GM12801 (cell line): ENCODE measurements around the gene C11orf21.

Source experiments
- TF ChIP-seq, protein P1 (sequence below): IDR thresholded peaks from one replicate; pipeline ENCODE4 v1.5.1; 2011; ENCODE audit warnings: control low read depth; ENCODE audit not compliant: insufficient read length; ENCODE audit errors: extremely low read depth

Gene C11orf21

DNA sequence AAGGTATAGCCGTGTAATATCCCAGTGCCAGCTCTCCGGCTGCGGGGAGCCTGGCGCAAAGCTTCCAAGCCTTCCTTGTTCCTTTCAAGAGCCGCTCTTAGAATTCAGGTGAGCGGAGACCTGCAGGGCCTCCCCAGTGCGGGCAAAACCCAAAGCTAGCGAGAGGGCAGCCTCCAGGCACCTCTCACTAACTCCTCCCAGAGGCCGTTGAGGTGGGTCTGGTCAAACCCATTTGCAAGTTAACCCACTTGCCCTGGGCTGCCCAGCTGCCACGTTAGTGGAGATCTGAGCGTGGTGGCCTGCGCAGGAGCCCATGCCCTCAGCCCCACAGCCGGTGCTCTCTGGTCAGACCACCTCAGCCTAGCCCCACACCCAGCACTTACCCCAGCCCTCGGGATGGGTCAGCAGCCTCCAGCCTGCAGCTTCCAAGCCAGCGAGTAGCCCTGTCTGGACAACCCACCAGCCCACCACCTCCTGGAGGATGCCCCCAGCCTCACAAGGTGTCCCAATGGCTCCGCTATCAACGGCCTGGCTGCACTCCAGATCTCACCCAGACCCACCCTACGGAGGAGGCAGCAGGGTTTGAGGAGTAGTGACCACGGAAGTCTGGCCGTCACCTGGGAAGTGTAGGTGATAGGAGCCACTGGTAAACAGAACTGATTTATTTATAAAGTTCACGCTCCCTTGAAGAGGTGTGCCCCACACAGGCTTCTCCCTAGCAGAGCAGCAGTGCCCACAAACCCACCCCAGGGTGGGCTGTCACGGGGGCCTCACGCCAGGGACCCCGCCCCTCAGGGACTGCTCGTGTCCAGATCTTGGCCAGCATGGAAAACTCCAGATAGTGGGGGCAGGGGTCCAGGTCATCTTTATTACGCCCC, 33.6 kb downstream of the C11orf21 start:
- TF ChIP-seq, protein P1, sequence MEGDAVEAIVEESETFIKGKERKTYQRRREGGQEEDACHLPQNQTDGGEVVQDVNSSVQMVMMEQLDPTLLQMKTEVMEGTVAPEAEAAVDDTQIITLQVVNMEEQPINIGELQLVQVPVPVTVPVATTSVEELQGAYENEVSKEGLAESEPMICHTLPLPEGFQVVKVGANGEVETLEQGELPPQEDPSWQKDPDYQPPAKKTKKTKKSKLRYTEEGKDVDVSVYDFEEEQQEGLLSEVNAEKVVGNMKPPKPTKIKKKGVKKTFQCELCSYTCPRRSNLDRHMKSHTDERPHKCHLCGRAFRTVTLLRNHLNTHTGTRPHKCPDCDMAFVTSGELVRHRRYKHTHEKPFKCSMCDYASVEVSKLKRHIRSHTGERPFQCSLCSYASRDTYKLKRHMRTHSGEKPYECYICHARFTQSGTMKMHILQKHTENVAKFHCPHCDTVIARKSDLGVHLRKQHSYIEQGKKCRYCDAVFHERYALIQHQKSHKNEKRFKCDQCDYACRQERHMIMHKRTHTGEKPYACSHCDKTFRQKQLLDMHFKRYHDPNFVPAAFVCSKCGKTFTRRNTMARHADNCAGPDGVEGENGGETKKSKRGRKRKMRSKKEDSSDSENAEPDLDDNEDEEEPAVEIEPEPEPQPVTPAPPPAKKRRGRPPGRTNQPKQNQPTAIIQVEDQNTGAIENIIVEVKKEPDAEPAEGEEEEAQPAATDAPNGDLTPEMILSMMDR = no peak

DNA sequence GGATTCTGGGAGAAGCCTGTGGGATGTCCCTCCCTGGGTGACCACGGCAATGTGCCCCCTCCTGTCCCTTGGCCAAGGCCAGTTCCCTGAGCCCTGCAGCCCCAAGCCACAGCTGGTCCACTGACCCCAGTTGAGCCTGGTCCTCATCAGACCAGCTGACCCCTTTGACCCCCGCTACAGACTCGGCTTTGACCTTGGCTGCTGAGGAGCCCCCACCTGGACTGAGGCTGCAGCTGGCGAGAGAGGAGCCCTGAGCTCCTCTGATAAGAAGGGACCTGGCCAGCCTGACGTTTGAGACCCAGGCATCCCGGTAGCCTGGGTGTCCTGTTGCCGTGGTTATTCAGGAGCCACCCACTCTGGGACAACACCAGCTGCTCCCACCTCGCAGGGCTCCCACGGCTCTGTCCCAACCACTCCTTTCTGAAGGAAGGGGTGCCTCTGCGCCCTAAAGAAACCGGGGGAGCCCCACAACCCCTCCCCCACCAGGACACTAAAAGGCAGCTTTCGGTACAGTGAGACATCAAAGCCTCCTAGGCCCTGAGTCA, 34.3 kb downstream of the C11orf21 start:
- TF ChIP-seq, protein P1 = no peak

- TF ChIP-seq, protein P1 = no peak
These were observed 35.0 kb downstream of the C11orf21 start for GRCh38 chr11:2266586-2267305.

DNA sequence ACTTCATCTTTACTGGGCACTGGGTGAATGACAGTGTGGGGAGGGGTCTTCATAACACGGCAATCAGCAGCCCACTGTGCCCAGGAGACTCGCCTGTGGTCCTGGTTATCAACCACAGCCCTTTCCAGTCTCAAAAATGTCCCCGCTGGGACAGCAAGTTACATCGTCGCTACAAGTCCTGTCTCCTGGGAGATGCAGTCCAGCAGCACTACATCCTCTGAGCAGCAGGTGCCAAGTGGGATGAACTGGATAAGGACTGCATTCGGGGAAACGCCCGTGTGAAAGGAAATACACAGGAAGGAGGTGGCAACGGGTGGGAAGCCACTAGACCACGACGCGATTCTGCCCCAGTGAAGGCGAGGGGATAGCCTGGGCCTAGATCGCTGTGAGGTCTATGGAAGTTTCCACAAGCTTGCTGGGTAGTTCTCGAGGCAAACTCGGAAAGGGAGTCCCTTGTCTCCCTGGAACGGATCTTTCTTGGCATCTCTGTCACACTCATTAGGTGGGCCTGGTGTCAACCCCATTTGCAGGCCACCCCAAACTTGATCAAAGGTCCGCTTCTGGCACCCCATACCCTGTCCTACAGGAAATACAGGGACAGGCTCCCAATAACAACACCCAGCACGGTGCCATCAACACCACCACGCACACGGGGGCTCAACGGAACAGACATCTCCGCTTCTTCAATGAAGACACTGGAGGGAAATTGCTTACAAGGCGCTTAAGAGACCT, 35.7 kb downstream of the C11orf21 start:
- TF ChIP-seq, protein P1 = no peak

DNA sequence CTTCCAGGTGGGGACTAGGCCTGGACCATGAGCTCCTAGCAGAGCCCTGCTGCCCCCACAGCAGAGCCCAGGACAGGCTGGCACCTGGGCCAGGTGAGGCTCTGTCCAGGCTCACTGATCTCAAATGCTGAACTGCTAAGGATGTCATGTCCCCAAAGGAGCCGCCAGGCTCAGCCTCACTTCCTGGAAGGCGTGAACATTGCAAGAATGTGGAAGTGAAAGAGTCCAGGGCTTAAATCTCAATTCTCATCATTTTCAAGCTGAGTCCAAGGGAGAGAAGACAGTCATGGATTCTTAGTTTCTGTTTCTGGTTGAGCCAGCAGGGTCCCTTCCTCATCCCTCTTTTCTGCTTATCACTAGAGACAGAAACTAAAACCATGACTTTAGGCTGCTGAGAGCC, 36.3 kb downstream of the C11orf21 start:
- TF ChIP-seq, protein P1 = no peak

DNA sequence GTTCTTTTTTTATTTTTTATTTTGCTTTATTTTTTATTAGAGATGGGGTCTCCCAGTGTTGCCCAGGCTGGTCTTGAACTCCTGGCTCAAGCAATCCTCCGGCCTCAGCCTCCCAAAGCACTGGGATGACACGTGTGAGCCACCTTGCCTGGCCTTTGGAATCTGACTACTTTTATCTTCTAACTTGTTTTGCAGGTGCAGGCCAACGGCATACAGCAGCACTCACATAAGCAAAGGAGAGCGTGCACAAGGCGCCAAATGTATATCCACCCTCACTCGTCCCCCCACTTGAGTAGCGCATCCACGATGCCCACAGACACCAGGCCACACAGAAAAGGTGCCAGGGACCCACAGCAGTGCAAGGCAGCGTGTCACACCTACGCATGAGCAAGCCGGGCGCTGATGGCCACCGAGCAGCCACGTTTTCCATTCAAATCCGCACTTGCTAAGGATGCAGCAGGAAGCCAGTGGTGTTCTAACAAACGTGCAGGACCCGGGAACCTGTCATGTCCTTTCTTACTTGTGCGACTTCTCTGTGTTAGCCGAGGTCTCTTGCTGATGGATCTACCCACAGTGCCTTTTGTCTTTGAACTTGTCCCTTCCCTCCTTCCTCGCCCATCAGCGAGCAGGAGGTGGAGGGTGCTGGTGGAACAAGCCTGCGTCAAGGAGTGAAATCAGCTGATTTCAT, 37.2 kb downstream of the C11orf21 start:
- TF ChIP-seq, protein P1 = no peak
